ENCODE results near the gene KCNA5. TPM values are rescaled to one million over a fixed set of nuclear protein-coding genes. Genes with fewer than 3 reads are reported as not detected.

Gene KCNA5
- polyA plus RNA-seq, 1 donor (not counting 4 experiments of a cell fraction or from before 2014, with no cell fraction given) = not detected

DNA sequence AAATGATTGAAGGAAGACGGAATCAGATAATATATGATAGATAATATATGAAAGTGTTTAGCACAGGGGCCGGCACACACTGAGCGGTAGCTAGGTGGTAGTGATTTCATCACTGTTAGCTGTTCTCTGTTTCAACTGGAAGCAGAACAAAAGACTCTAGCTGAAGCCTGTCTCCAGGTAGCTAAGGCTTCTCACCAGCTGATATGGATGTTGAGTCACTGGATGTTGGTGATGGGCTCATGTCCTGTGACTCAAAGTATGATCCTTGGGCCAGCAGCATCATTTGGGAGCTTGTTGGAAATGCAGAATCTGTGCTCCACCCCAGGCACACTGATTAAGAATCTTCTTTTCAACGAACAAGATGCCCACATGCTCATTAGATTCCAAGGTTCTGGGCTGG lies 21.7 kb upstream of the KCNA5 start:
- no peaks in the 10 kb centered on the region for H4K20me1 ChIP-seq (ENCODE audit: control insufficient read depth, extremely low read depth, insufficient read depth, low read length)
- no peak for FAIRE-seq
- no peaks in the 10 kb centered on the region for H3K4me1 ChIP-seq (ENCODE audit: control insufficient read depth, extremely low read depth, insufficient read depth, low read length)
- H3K4me3 ChIP-seq (ENCODE audit: control insufficient read depth in 2 of 3, extremely low read depth in 1 of 3, insufficient read depth in 2 of 3, low read depth in 1 of 3, low read length in 3 of 3) = no peak overlapping the region
- H3K36me3 ChIP-seq (ENCODE audit: control insufficient read depth in 2 of 2, extremely low read depth in 1 of 2, insufficient read depth in 2 of 2, low read length in 2 of 2) = no peaks in the 10 kb centered on the region
- no peaks in the 10 kb centered on the region for H3K9me1 ChIP-seq (ENCODE audit: control insufficient read depth, extremely low read depth, insufficient read depth, low read length)
- H3K9ac ChIP-seq (ENCODE audit: control insufficient read depth, extremely low read depth, insufficient read depth, low read length) = no peak overlapping the region
- H3K79me2 ChIP-seq (ENCODE audit: control insufficient read depth, insufficient read depth, low read length) = no peaks in the 10 kb centered on the region
- no peak for DNase-seq (ENCODE audit: low read depth, low spot score)
- H3K27me3 ChIP-seq (ENCODE audit: control insufficient read depth, extremely low read depth, insufficient read depth, low read length) = peaks cover 10% of the 10 kb centered on the region
- H3K27ac ChIP-seq (ENCODE audit: control insufficient read depth, insufficient read depth, low read length) = no peak overlapping the region
- TF ChIP-seq, protein P1, sequence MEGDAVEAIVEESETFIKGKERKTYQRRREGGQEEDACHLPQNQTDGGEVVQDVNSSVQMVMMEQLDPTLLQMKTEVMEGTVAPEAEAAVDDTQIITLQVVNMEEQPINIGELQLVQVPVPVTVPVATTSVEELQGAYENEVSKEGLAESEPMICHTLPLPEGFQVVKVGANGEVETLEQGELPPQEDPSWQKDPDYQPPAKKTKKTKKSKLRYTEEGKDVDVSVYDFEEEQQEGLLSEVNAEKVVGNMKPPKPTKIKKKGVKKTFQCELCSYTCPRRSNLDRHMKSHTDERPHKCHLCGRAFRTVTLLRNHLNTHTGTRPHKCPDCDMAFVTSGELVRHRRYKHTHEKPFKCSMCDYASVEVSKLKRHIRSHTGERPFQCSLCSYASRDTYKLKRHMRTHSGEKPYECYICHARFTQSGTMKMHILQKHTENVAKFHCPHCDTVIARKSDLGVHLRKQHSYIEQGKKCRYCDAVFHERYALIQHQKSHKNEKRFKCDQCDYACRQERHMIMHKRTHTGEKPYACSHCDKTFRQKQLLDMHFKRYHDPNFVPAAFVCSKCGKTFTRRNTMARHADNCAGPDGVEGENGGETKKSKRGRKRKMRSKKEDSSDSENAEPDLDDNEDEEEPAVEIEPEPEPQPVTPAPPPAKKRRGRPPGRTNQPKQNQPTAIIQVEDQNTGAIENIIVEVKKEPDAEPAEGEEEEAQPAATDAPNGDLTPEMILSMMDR (optimal IDR thresholded peaks at IDR 0.05 in 1 of 3, IDR thresholded peaks at IDR 0.05 in 1 of 3, conservative IDR thresholded peaks at IDR 0.05 in 1 of 3; ENCODE audit: extremely low read depth in 1 of 3, insufficient read depth in 2 of 3, low read length in 3 of 3) = no peak
- TF ChIP-seq EZH2 (IDR thresholded peaks at IDR 0.05; ENCODE audit: low read length) = no peak
- dilution Hi-C loops (cut with MboI; ENCODE audit: extremely low pct_ligation_motif_present, low sequenced_read_pairs) = no loop called here
- H3K9me3 ChIP-seq (ENCODE audit: control insufficient read depth, low read depth, low read length) = no peaks in the 10 kb centered on the region
- H2AFZ ChIP-seq (ENCODE audit: control insufficient read depth, low read length) = no peak overlapping the region
- H3K4me2 ChIP-seq (ENCODE audit: control insufficient read depth, extremely low read depth, insufficient read depth, low read depth, low read length) = no peak overlapping the region

- Histone ChIP-seq H3K4me2 (ENCODE audit: control insufficient read depth, extremely low read depth, insufficient read depth, low read depth, low read length) (no peak overlapping the region), H3K79me2 (ENCODE audit: control insufficient read depth, insufficient read depth, low read length) (no peaks in the 10 kb centered on the region), H4K20me1 (ENCODE audit: control insufficient read depth, extremely low read depth, insufficient read depth, low read length) (no peaks in the 10 kb centered on the region), H3K27ac (ENCODE audit: control insufficient read depth, insufficient read depth, low read length) (no peak overlapping the region), H3K9ac (ENCODE audit: control insufficient read depth, extremely low read depth, insufficient read depth, low read length) (no peak overlapping the region), H3K4me3 (ENCODE audit: control insufficient read depth in 2 of 3, extremely low read depth in 1 of 3, insufficient read depth in 2 of 3, low read depth in 1 of 3, low read length in 3 of 3) (no peak overlapping the region), H3K4me1 (ENCODE audit: control insufficient read depth, extremely low read depth, insufficient read depth, low read length) (no peaks in the 10 kb centered on the region), H2AFZ (ENCODE audit: control insufficient read depth, low read length) (no peak overlapping the region), H3K9me3 (ENCODE audit: control insufficient read depth, low read depth, low read length) (no peaks in the 10 kb centered on the region), H3K9me1 (ENCODE audit: control insufficient read depth, extremely low read depth, insufficient read depth, low read length) (no peaks in the 10 kb centered on the region), H3K36me3 (ENCODE audit: control insufficient read depth in 2 of 2, extremely low read depth in 1 of 2, insufficient read depth in 2 of 2, low read length in 2 of 2) (no peaks in the 10 kb centered on the region), H3K27me3 (ENCODE audit: control insufficient read depth, extremely low read depth, insufficient read depth, low read length) (peaks cover 10% of the 10 kb centered on the region)
- peak; percentile 75 for FAIRE-seq
- no peak for DNase-seq (ENCODE audit: low read depth, low spot score)
- dilution Hi-C loops (cut with MboI; ENCODE audit: extremely low pct_ligation_motif_present, low sequenced_read_pairs) = no loop called here
- no peak for TF ChIP-seq EZH2 (IDR thresholded peaks at IDR 0.05; ENCODE audit: low read length)
- TF ChIP-seq, protein P1 (optimal IDR thresholded peaks at IDR 0.05 in 1 of 3, IDR thresholded peaks at IDR 0.05 in 1 of 3, conservative IDR thresholded peaks at IDR 0.05 in 1 of 3; ENCODE audit: extremely low read depth in 1 of 3, insufficient read depth in 2 of 3, low read length in 3 of 3) = peak; percentile 88 to 97 (median 94)
These were observed 21.1 kb upstream of the KCNA5 start for GRCh38 chr12:5022465-5023061.

Data from keratinocyte (primary cell).